ENCODE measurements around the gene KLHL2.

KLHL2 gene

GRCh38 chr4:165194368-165194767 is 13.0 kb upstream of the KLHL2 start:
- Histone ChIP-seq H3K9ac (ENCODE audit: low read length) (no peak overlapping the region), H3K4me1 (ENCODE audit: control insufficient read depth, low read depth, low read length) (no peaks in the 10 kb centered on the region), H2BK5ac (ENCODE audit: low read length) (no peak overlapping the region), H3K4ac (ENCODE audit: low read depth, low read length) (no peak overlapping the region), H3K79me2 (ENCODE audit: control insufficient read depth, insufficient read depth, low read length) (no peaks in the 10 kb centered on the region), H3K27ac (ENCODE audit: low read depth, low read length) (no peak overlapping the region), H3K4me2 (ENCODE audit: low read length) (no peak overlapping the region), H2BK15ac (replicated peaks; ENCODE audit: low read depth) (no peak overlapping the region), H3K4me3 (ENCODE audit: low read length) (no peak overlapping the region), H3K36me3 (ENCODE audit: control insufficient read depth, insufficient read depth, low read length) (no peaks in the 10 kb centered on the region), H3K27me3 (ENCODE audit: insufficient read depth, low read length, poor library complexity) (no peaks in the 10 kb centered on the region), H4K8ac (ENCODE audit: low read depth, low read length) (no peak overlapping the region), H3K56ac (ENCODE audit: low read length) (no peak overlapping the region), H3K18ac (ENCODE audit: low read length) (no peak overlapping the region), H4K5ac (ENCODE audit: low read length) (no peak overlapping the region), H3K79me1 (ENCODE audit: low read length) (no peaks in the 10 kb centered on the region), H2BK120ac (ENCODE audit: low read depth, low read length) (no peak overlapping the region), H3K23ac (ENCODE audit: low read length) (no peak overlapping the region), H2AK5ac (ENCODE audit: low read length) (no peak overlapping the region)
- no peak for DNase-seq
- no CpG with 5 or more reads among the region's 1 CpG for WGBS (ENCODE audit: extremely low coverage, insufficient coverage, low lambda C conversion rate)

- no peak overlapping the region for H3K18ac ChIP-seq (ENCODE audit: low read length)
- no peaks in the 10 kb centered on the region for H3K79me2 ChIP-seq (ENCODE audit: control insufficient read depth, insufficient read depth, low read length)
- H2AK5ac ChIP-seq (ENCODE audit: low read length), result no peak overlapping the region
- no peak overlapping the region for H2BK5ac ChIP-seq (ENCODE audit: low read length)
- no peak overlapping the region for H2BK15ac ChIP-seq (replicated peaks; ENCODE audit: low read depth)
- no peak overlapping the region for H3K9ac ChIP-seq (ENCODE audit: low read length)
- H4K8ac ChIP-seq (ENCODE audit: low read depth, low read length), result no peak overlapping the region
- no peak overlapping the region for H3K4ac ChIP-seq (ENCODE audit: low read depth, low read length)
- H3K4me1 ChIP-seq (ENCODE audit: control insufficient read depth, low read depth, low read length), result no peaks in the 10 kb centered on the region
- no peak overlapping the region for H3K23ac ChIP-seq (ENCODE audit: low read length)
- H3K4me2 ChIP-seq (ENCODE audit: low read length), result no peak overlapping the region
- WGBS (ENCODE audit: extremely low coverage, insufficient coverage, low lambda C conversion rate), result no CpG with 5 or more reads among the region's 1 CpG
- H3K27ac ChIP-seq (ENCODE audit: low read depth, low read length), result no peak overlapping the region
- H3K27me3 ChIP-seq (ENCODE audit: insufficient read depth, low read length, poor library complexity), result no peaks in the 10 kb centered on the region
- no peak overlapping the region for H4K5ac ChIP-seq (ENCODE audit: low read length)
- no peak overlapping the region for H3K56ac ChIP-seq (ENCODE audit: low read length)
- DNase-seq, result no peak
- H3K4me3 ChIP-seq (ENCODE audit: low read length), result no peak overlapping the region
- no peaks in the 10 kb centered on the region for H3K36me3 ChIP-seq (ENCODE audit: control insufficient read depth, insufficient read depth, low read length)
- no peaks in the 10 kb centered on the region for H3K79me1 ChIP-seq (ENCODE audit: low read length)
- no peak overlapping the region for H2BK120ac ChIP-seq (ENCODE audit: low read depth, low read length)
These were observed 9.0 kb upstream of the KLHL2 start for GRCh38 chr4:165198329-165198728.

GRCh38 chr4:165199286-165199685 is 8.1 kb upstream of the KLHL2 start:
- H3K4me3 ChIP-seq (ENCODE audit: low read length), result no peak overlapping the region
- no peak overlapping the region for H3K27ac ChIP-seq (ENCODE audit: low read depth, low read length)
- no peak for DNase-seq
- no peak overlapping the region for H2BK120ac ChIP-seq (ENCODE audit: low read depth, low read length)
- no peak overlapping the region for H3K23ac ChIP-seq (ENCODE audit: low read length)
- no peak overlapping the region for H3K4ac ChIP-seq (ENCODE audit: low read depth, low read length)
- no peaks in the 10 kb centered on the region for H3K79me2 ChIP-seq (ENCODE audit: control insufficient read depth, insufficient read depth, low read length)
- H3K9ac ChIP-seq (ENCODE audit: low read length), result no peak overlapping the region
- H3K56ac ChIP-seq (ENCODE audit: low read length), result no peak overlapping the region
- H3K79me1 ChIP-seq (ENCODE audit: low read length), result no peaks in the 10 kb centered on the region
- H2AK5ac ChIP-seq (ENCODE audit: low read length), result no peak overlapping the region
- no peak overlapping the region for H3K18ac ChIP-seq (ENCODE audit: low read length)
- no peak overlapping the region for H3K4me2 ChIP-seq (ENCODE audit: low read length)
- no peak overlapping the region for H4K8ac ChIP-seq (ENCODE audit: low read depth, low read length)
- no peak overlapping the region for H2BK5ac ChIP-seq (ENCODE audit: low read length)
- H2BK15ac ChIP-seq (replicated peaks; ENCODE audit: low read depth), result no peak overlapping the region
- no peaks in the 10 kb centered on the region for H3K27me3 ChIP-seq (ENCODE audit: insufficient read depth, low read length, poor library complexity)
- no peaks in the 10 kb centered on the region for H3K36me3 ChIP-seq (ENCODE audit: control insufficient read depth, insufficient read depth, low read length)
- no peak overlapping the region for H4K5ac ChIP-seq (ENCODE audit: low read length)
- H3K4me1 ChIP-seq (ENCODE audit: control insufficient read depth, low read depth, low read length), result no peaks in the 10 kb centered on the region

- WGBS (ENCODE audit: extremely low coverage, insufficient coverage, low lambda C conversion rate), result no CpG with 5 or more reads among the region's 2 CpGs
- no peaks in the 10 kb centered on the region for H3K27me3 ChIP-seq (ENCODE audit: insufficient read depth, low read length, poor library complexity)
These were observed 7.6 kb upstream of the KLHL2 start for GRCh38 chr4:165199722-165200121.

GRCh38 chr4:165201806-165202205 is 5.6 kb upstream of the KLHL2 start:
- Histone ChIP-seq H2BK120ac (ENCODE audit: low read depth, low read length) (no peak overlapping the region), H3K23ac (ENCODE audit: low read length) (no peak overlapping the region), H3K4me1 (ENCODE audit: control insufficient read depth, low read depth, low read length) (no peaks in the 10 kb centered on the region), H3K79me1 (ENCODE audit: low read length) (no peaks in the 10 kb centered on the region), H2AK5ac (ENCODE audit: low read length) (no peak overlapping the region), H3K9ac (ENCODE audit: low read length) (no peak overlapping the region), H3K27ac (ENCODE audit: low read depth, low read length) (no peak overlapping the region), H4K8ac (ENCODE audit: low read depth, low read length) (no peak overlapping the region), H3K4me3 (ENCODE audit: low read length) (no peak overlapping the region), H3K18ac (ENCODE audit: low read length) (no peak overlapping the region), H2BK15ac (replicated peaks; ENCODE audit: low read depth) (no peak overlapping the region), H3K4me2 (ENCODE audit: low read length) (no peak overlapping the region), H3K79me2 (ENCODE audit: control insufficient read depth, insufficient read depth, low read length) (no peaks in the 10 kb centered on the region), H2BK5ac (ENCODE audit: low read length) (no peak overlapping the region), H3K4ac (ENCODE audit: low read depth, low read length) (no peak overlapping the region), H3K56ac (ENCODE audit: low read length) (no peak overlapping the region), H3K36me3 (ENCODE audit: control insufficient read depth, insufficient read depth, low read length) (no peaks in the 10 kb centered on the region), H4K5ac (ENCODE audit: low read length) (no peak overlapping the region), H3K27me3 (ENCODE audit: insufficient read depth, low read length, poor library complexity) (no peaks in the 10 kb centered on the region)
- no CpG with 5 or more reads among the region's 1 CpG for WGBS (ENCODE audit: extremely low coverage, insufficient coverage, low lambda C conversion rate)
- DNase-seq, result no peak

More at GRCh38 chr4:165199722-165200121, 7.6 kb upstream of the KLHL2 start:
- DNase-seq, result no peak
- H2BK5ac ChIP-seq (ENCODE audit: low read length), result no peak overlapping the region
- no peak overlapping the region for H2BK120ac ChIP-seq (ENCODE audit: low read depth, low read length)
- no peak overlapping the region for H3K18ac ChIP-seq (ENCODE audit: low read length)
- no peak overlapping the region for H4K5ac ChIP-seq (ENCODE audit: low read length)
- H3K4me3 ChIP-seq (ENCODE audit: low read length), result no peak overlapping the region
- H3K4ac ChIP-seq (ENCODE audit: low read depth, low read length), result no peak overlapping the region
- no peak overlapping the region for H3K4me2 ChIP-seq (ENCODE audit: low read length)
- no peaks in the 10 kb centered on the region for H3K36me3 ChIP-seq (ENCODE audit: control insufficient read depth, insufficient read depth, low read length)
- no peaks in the 10 kb centered on the region for H3K4me1 ChIP-seq (ENCODE audit: control insufficient read depth, low read depth, low read length)
- H2AK5ac ChIP-seq (ENCODE audit: low read length), result no peak overlapping the region
- no peaks in the 10 kb centered on the region for H3K79me2 ChIP-seq (ENCODE audit: control insufficient read depth, insufficient read depth, low read length)
- no peak overlapping the region for H2BK15ac ChIP-seq (replicated peaks; ENCODE audit: low read depth)
- no peak overlapping the region for H3K56ac ChIP-seq (ENCODE audit: low read length)
- no peak overlapping the region for H3K23ac ChIP-seq (ENCODE audit: low read length)
- no peak overlapping the region for H3K9ac ChIP-seq (ENCODE audit: low read length)
- no peak overlapping the region for H4K8ac ChIP-seq (ENCODE audit: low read depth, low read length)
- no peaks in the 10 kb centered on the region for H3K79me1 ChIP-seq (ENCODE audit: low read length)
- H3K27ac ChIP-seq (ENCODE audit: low read depth, low read length), result no peak overlapping the region

- Histone ChIP-seq H3K4me2 (ENCODE audit: low read length) (no peak overlapping the region), H4K8ac (ENCODE audit: low read depth, low read length) (no peak overlapping the region), H3K4me3 (ENCODE audit: low read length) (no peak overlapping the region), H3K36me3 (ENCODE audit: control insufficient read depth, insufficient read depth, low read length) (no peaks in the 10 kb centered on the region), H3K79me2 (ENCODE audit: control insufficient read depth, insufficient read depth, low read length) (no peaks in the 10 kb centered on the region), H3K56ac (ENCODE audit: low read length) (no peak overlapping the region), H2AK5ac (ENCODE audit: low read length) (no peak overlapping the region), H2BK120ac (ENCODE audit: low read depth, low read length) (no peak overlapping the region), H3K9ac (ENCODE audit: low read length) (no peak overlapping the region), H4K5ac (ENCODE audit: low read length) (no peak overlapping the region), H3K27me3 (ENCODE audit: insufficient read depth, low read length, poor library complexity) (no peaks in the 10 kb centered on the region), H3K27ac (ENCODE audit: low read depth, low read length) (no peak overlapping the region), H3K79me1 (ENCODE audit: low read length) (no peaks in the 10 kb centered on the region), H2BK5ac (ENCODE audit: low read length) (no peak overlapping the region), H3K23ac (ENCODE audit: low read length) (no peak overlapping the region), H3K4ac (ENCODE audit: low read depth, low read length) (no peak overlapping the region), H3K18ac (ENCODE audit: low read length) (no peak overlapping the region), H2BK15ac (replicated peaks; ENCODE audit: low read depth) (no peak overlapping the region), H3K4me1 (ENCODE audit: control insufficient read depth, low read depth, low read length) (no peaks in the 10 kb centered on the region)
- DNase-seq, result no peak
- no CpG with 5 or more reads among the region's 8 CpGs for WGBS (ENCODE audit: extremely low coverage, insufficient coverage, low lambda C conversion rate)
These were observed 3.6 kb upstream of the KLHL2 start for GRCh38 chr4:165203541-165204461.

Measured in mesendoderm (in vitro differentiated cells).